ENCODE data around the gene TLE4.
A peak's percentile ranks its signal among the peaks of the same experiment; 100 is the strongest.
"Not testable (repeated sequence)": the region's sequence is repeated elsewhere in the genome, so short reads cannot be mapped to it uniquely, and the experiment has no call there.

TLE4 gene

GRCh38 chr9:79571309-79572031 is at the start of gene TLE4:
Gene TLE4, plus strand, starts transcription at chr9:79571965. Its CDS starts 826 bp downstream, at chr9:79572791.
- Histone ChIP-seq H3K9ac (ENCODE audit: low read depth, low read length) (peak within 1 kb of the TSS; percentile 86), H3K36me3 (ENCODE audit: control insufficient read depth, insufficient read depth, low read length) (peaks cover 8% of the 10 kb centered on the region; the same call in 1 of the 2 replicates), H3K27me3 (ENCODE audit: control insufficient read depth, insufficient read depth, low read length) (no peaks in the 10 kb centered on the region), H3K4me3 (ENCODE audit: low read depth, low read length) (peak within 1 kb of the TSS; percentile 88), H3K9me3 (ENCODE audit: control insufficient read depth, insufficient read depth, low read length) (no peaks in the 10 kb centered on the region), H3K27ac (ENCODE audit: low read depth, low read length) (peak within 1 kb of the TSS; percentile 98), H3K4me1 (ENCODE audit: control insufficient read depth, insufficient read depth, low read length) (peaks cover 27% of the 10 kb centered on the region)

GRCh38 chr9:79522793-79523192 is 49.0 kb upstream of the TLE4 start:
- Histone ChIP-seq H3K27me3 (ENCODE audit: control insufficient read depth, insufficient read depth, low read length) (no peaks in the 10 kb centered on the region), H3K9ac (ENCODE audit: low read depth, low read length) (no peak overlapping the region), H3K27ac (ENCODE audit: low read depth, low read length) (no peak overlapping the region), H3K4me3 (ENCODE audit: low read depth, low read length) (no peak overlapping the region), H3K4me1 (ENCODE audit: control insufficient read depth, insufficient read depth, low read length) (no peaks in the 10 kb centered on the region), H3K36me3 (ENCODE audit: control insufficient read depth, insufficient read depth, low read length) (no peaks in the 10 kb centered on the region), H3K9me3 (ENCODE audit: control insufficient read depth, insufficient read depth, low read length) (no peaks in the 10 kb centered on the region)

- Histone ChIP-seq H3K36me3 (ENCODE audit: control insufficient read depth, insufficient read depth, low read length) (no peaks in the 10 kb centered on the region), H3K27ac (ENCODE audit: low read depth, low read length) (no peak overlapping the region), H3K4me1 (ENCODE audit: control insufficient read depth, insufficient read depth, low read length) (no peaks in the 10 kb centered on the region), H3K9ac (ENCODE audit: low read depth, low read length) (no peak overlapping the region), H3K9me3 (ENCODE audit: control insufficient read depth, insufficient read depth, low read length) (no peaks in the 10 kb centered on the region), H3K27me3 (ENCODE audit: control insufficient read depth, insufficient read depth, low read length) (no peaks in the 10 kb centered on the region), H3K4me3 (ENCODE audit: low read depth, low read length) (no peak overlapping the region)
Measured at GRCh38 chr9:79524266-79524665, 47.5 kb upstream of the TLE4 start.

GRCh38 chr9:79526149-79526672 is 45.6 kb upstream of the TLE4 start:
- H3K9ac ChIP-seq (ENCODE audit: low read depth, low read length): no peak overlapping the region
- H3K4me3 ChIP-seq (ENCODE audit: low read depth, low read length): no peak overlapping the region
- H3K27ac ChIP-seq (ENCODE audit: low read depth, low read length): no peak overlapping the region
- no peaks in the 10 kb centered on the region for H3K36me3 ChIP-seq (ENCODE audit: control insufficient read depth, insufficient read depth, low read length)
- no peaks in the 10 kb centered on the region for H3K9me3 ChIP-seq (ENCODE audit: control insufficient read depth, insufficient read depth, low read length)
- H3K4me1 ChIP-seq (ENCODE audit: control insufficient read depth, insufficient read depth, low read length): no peaks in the 10 kb centered on the region
- no peaks in the 10 kb centered on the region for H3K27me3 ChIP-seq (ENCODE audit: control insufficient read depth, insufficient read depth, low read length)

GRCh38 chr9:79535534-79535933 is 36.2 kb upstream of the TLE4 start:
- no peaks in the 10 kb centered on the region for H3K9me3 ChIP-seq (ENCODE audit: control insufficient read depth, insufficient read depth, low read length)
- no peak overlapping the region for H3K4me3 ChIP-seq (ENCODE audit: low read depth, low read length)
- no peaks in the 10 kb centered on the region for H3K27me3 ChIP-seq (ENCODE audit: control insufficient read depth, insufficient read depth, low read length)
- no peaks in the 10 kb centered on the region for H3K4me1 ChIP-seq (ENCODE audit: control insufficient read depth, insufficient read depth, low read length)
- no peak overlapping the region for H3K9ac ChIP-seq (ENCODE audit: low read depth, low read length)
- H3K27ac ChIP-seq (ENCODE audit: low read depth, low read length): no peak overlapping the region
- no peaks in the 10 kb centered on the region for H3K36me3 ChIP-seq (ENCODE audit: control insufficient read depth, insufficient read depth, low read length)

GRCh38 chr9:79537838-79538237 is 33.9 kb upstream of the TLE4 start:
- no peaks in the 10 kb centered on the region for H3K4me1 ChIP-seq (ENCODE audit: control insufficient read depth, insufficient read depth, low read length)
- no peak overlapping the region for H3K9ac ChIP-seq (ENCODE audit: low read depth, low read length)
- H3K27me3 ChIP-seq (ENCODE audit: control insufficient read depth, insufficient read depth, low read length): no peaks in the 10 kb centered on the region
- no peak overlapping the region for H3K4me3 ChIP-seq (ENCODE audit: low read depth, low read length)
- no peaks in the 10 kb centered on the region for H3K9me3 ChIP-seq (ENCODE audit: control insufficient read depth, insufficient read depth, low read length)
- H3K36me3 ChIP-seq (ENCODE audit: control insufficient read depth, insufficient read depth, low read length): no peaks in the 10 kb centered on the region
- H3K27ac ChIP-seq (ENCODE audit: low read depth, low read length): no peak overlapping the region

GRCh38 chr9:79542735-79543620 is 28.8 kb upstream of the TLE4 start:
- no peak overlapping the region for H3K27ac ChIP-seq (ENCODE audit: low read depth, low read length)
- no peaks in the 10 kb centered on the region for H3K4me1 ChIP-seq (ENCODE audit: control insufficient read depth, insufficient read depth, low read length)
- no peaks in the 10 kb centered on the region for H3K27me3 ChIP-seq (ENCODE audit: control insufficient read depth, insufficient read depth, low read length)
- H3K36me3 ChIP-seq (ENCODE audit: control insufficient read depth, insufficient read depth, low read length): no peaks in the 10 kb centered on the region
- H3K4me3 ChIP-seq (ENCODE audit: low read depth, low read length): no peak overlapping the region
- H3K9ac ChIP-seq (ENCODE audit: low read depth, low read length): no peak overlapping the region
- H3K9me3 ChIP-seq (ENCODE audit: control insufficient read depth, insufficient read depth, low read length): no peaks in the 10 kb centered on the region

GRCh38 chr9:79544375-79544774 is 27.4 kb upstream of the TLE4 start:
- H3K4me3 ChIP-seq (ENCODE audit: low read depth, low read length); H3K27ac ChIP-seq (ENCODE audit: low read depth, low read length); H3K27me3 ChIP-seq (ENCODE audit: control insufficient read depth, insufficient read depth, low read length); H3K9me3 ChIP-seq (ENCODE audit: control insufficient read depth, insufficient read depth, low read length); H3K4me1 ChIP-seq (ENCODE audit: control insufficient read depth, insufficient read depth, low read length); H3K9ac ChIP-seq (ENCODE audit: low read depth, low read length); H3K36me3 ChIP-seq (ENCODE audit: control insufficient read depth, insufficient read depth, low read length): not testable (repeated sequence)

GRCh38 chr9:79551586-79551985 is 20.2 kb upstream of the TLE4 start:
- Histone ChIP-seq H3K4me3 (ENCODE audit: low read depth, low read length) (no peak overlapping the region), H3K27me3 (ENCODE audit: control insufficient read depth, insufficient read depth, low read length) (no peaks in the 10 kb centered on the region), H3K27ac (ENCODE audit: low read depth, low read length) (no peak overlapping the region), H3K4me1 (ENCODE audit: control insufficient read depth, insufficient read depth, low read length) (no peaks in the 10 kb centered on the region), H3K9me3 (ENCODE audit: control insufficient read depth, insufficient read depth, low read length) (no peaks in the 10 kb centered on the region), H3K9ac (ENCODE audit: low read depth, low read length) (no peak overlapping the region), H3K36me3 (ENCODE audit: control insufficient read depth, insufficient read depth, low read length) (no peaks in the 10 kb centered on the region)

GRCh38 chr9:79551994-79552393 is 19.8 kb upstream of the TLE4 start:
- Histone ChIP-seq H3K36me3 (ENCODE audit: control insufficient read depth, insufficient read depth, low read length) (no peaks in the 10 kb centered on the region), H3K9me3 (ENCODE audit: control insufficient read depth, insufficient read depth, low read length) (no peaks in the 10 kb centered on the region), H3K27me3 (ENCODE audit: control insufficient read depth, insufficient read depth, low read length) (no peaks in the 10 kb centered on the region), H3K4me3 (ENCODE audit: low read depth, low read length) (no peak overlapping the region), H3K27ac (ENCODE audit: low read depth, low read length) (no peak overlapping the region), H3K9ac (ENCODE audit: low read depth, low read length) (no peak overlapping the region), H3K4me1 (ENCODE audit: control insufficient read depth, insufficient read depth, low read length) (no peaks in the 10 kb centered on the region)

Measured in HUES48 (cell line).